ENCODE measurements around the gene DNAJC13. TPM values are rescaled to one million over a fixed set of nuclear protein-coding genes. Genes with fewer than 3 reads are reported as not detected.

The DNAJC13 gene
- total and polyA plus RNA-seq, 2 of the 8 experiments (the other 6 are each of a cell fraction or from before 2014, with no cell fraction given) = 7.9 to 28.8 TPM

DNA sequence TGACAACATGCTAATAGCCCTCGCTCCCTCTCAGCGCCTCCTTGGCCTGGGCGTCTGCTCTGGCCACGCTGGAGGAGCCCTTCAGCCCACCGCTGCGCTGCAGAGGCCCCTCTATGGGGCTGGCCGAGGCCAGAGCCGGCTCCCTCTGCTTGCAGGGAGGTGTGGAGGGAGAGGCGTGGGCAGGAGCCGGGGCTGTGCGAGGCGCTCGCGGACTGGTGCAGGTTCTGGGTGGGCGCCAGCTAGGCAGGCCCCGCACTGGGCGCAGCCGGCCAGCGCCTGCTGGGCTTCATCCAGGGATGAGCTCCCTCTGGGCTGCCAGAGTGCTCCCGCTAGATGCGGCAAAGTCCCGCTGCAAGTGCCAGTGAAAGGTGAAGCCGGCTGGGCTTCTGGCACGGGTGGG lies 21.0 kb upstream of the DNAJC13 start:
- Histone ChIP-seq H3K4me3 (ENCODE audit: extremely low read depth in 1 of 4, insufficient read depth in 2 of 4, low read depth in 3 of 4, low read length in 4 of 4) (no peak overlapping the region), H2AFZ (ENCODE audit: low read length) (no peak overlapping the region), H2BK5ac (ENCODE audit: low read depth, low read length) (no peak overlapping the region), H3K27ac (ENCODE audit: low read depth, low read length) (no peak overlapping the region), H4K91ac (replicated peaks; ENCODE audit: insufficient read length, low read length) (no peak overlapping the region), H3K27me3 (replicated peaks in 1 of 4; ENCODE audit: control insufficient read depth in 3 of 4, extremely low read depth in 1 of 4, insufficient read depth in 3 of 4, low read length in 3 of 4) (no peaks in the 10 kb centered on the region), H4K5ac (ENCODE audit: insufficient read length, low read depth, low read length) (no peak overlapping the region), H3K9me3 (ENCODE audit: insufficient read depth in 2 of 2, low read depth in 1 of 2, low read length in 1 of 2) (no peaks in the 10 kb centered on the region; a peak in 1 of 4 replicates), H3K79me2 (ENCODE audit: control insufficient read depth in 1 of 2, insufficient read depth in 2 of 2, low read length in 2 of 2) (no peaks in the 10 kb centered on the region), H3K23me2 (ENCODE audit: low read depth, low read length) (no peaks in the 10 kb centered on the region), H3K18ac (ENCODE audit: extremely low read depth, low read length) (no peak overlapping the region), H2BK20ac (ENCODE audit: low read length) (no peak overlapping the region), H3K14ac (ENCODE audit: insufficient read length) (no peak overlapping the region), H2BK120ac (replicated peaks; ENCODE audit: low read depth, low read length) (no peak overlapping the region), H3K36me3 (ENCODE audit: control insufficient read depth in 2 of 4, insufficient read depth in 4 of 4, low read length in 3 of 4) (no peaks in the 10 kb centered on the region), H3K23ac (ENCODE audit: insufficient read length) (no peak overlapping the region), H2AK5ac (ENCODE audit: low read depth, low read length) (no peak overlapping the region), H3K9ac (replicated peaks in 1 of 4; ENCODE audit: extremely low read depth in 1 of 4, low read depth in 3 of 4, low read length in 3 of 4) (no peak overlapping the region), H3K4me1 (replicated peaks in 1 of 4; ENCODE audit: control insufficient read depth in 3 of 4, insufficient read depth in 4 of 4, low read length in 3 of 4) (0 out of 7 replicates have a peak, but pooled peaks cover 0 to 5% (median 0%) of the 10 kb centered on the region in 4 experiments), H3K4ac (replicated peaks; ENCODE audit: insufficient read length, low read depth, low read length) (no peak overlapping the region), H2BK15ac (ENCODE audit: low read length) (no peak overlapping the region), H3K56ac (replicated peaks; ENCODE audit: insufficient read length, low read depth, low read length) (no peak overlapping the region), H3K4me2 (ENCODE audit: insufficient read depth in 1 of 2, low read depth in 2 of 2, low read length in 2 of 2) (no peak overlapping the region), H4K8ac (ENCODE audit: extremely low read depth, insufficient read depth, low read length) (no peak overlapping the region), H2BK12ac (ENCODE audit: low read depth, low read length) (no peak overlapping the region), H3K79me1 (ENCODE audit: low read depth, low read length) (no peaks in the 10 kb centered on the region), H4K20me1 (replicated peaks in 1 of 2; ENCODE audit: control insufficient read depth in 1 of 2, insufficient read depth in 2 of 2, low read length in 2 of 2) (no peaks in the 10 kb centered on the region)
- POLR2A ChIA-PET (ENCODE audit: partially characterized antibody) = interaction anchor here (0.7 to 6.2 kb wide), 5 partner anchors 14 to 154 kb away, joined by 3 to 32 read pairs (median 4); no protein-coding TSS in a partner anchor
- DNase-seq (ENCODE audit: low read depth in 1 of 2, low spot score in 2 of 2) (no peak), FAIRE-seq (no peak)
- CTCF ChIA-PET (ENCODE audit: partially characterized antibody) = interaction anchor here (0.5 to 15.4 kb wide), 17 partner anchors 10 to 250 kb away, joined by 3 to 486 read pairs (median 5); no protein-coding TSS in a partner anchor
- TF ChIP-seq JUN (IDR thresholded peaks at IDR 0.05; ENCODE audit: low read depth, low read length) = no peak
- no peak for TF ChIP-seq CBX5 (IDR thresholded peaks at IDR 0.05; ENCODE audit: low read depth, low read length)
- no peak for TF ChIP-seq CREB1 (IDR thresholded peaks at IDR 0.05)
- no peak for TF ChIP-seq SP4 (IDR thresholded peaks at IDR 0.05; ENCODE audit: low read length)
- TF ChIP-seq, protein P1, sequence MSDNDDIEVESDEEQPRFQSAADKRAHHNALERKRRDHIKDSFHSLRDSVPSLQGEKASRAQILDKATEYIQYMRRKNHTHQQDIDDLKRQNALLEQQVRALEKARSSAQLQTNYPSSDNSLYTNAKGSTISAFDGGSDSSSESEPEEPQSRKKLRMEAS (IDR thresholded peaks at IDR 0.05) = no peak
- no peak for TF ChIP-seq RXRA (IDR thresholded peaks at IDR 0.05; ENCODE audit: insufficient read depth, low read depth, low read length)
- no peak for TF ChIP-seq GTF2F1 (IDR thresholded peaks at IDR 0.05; ENCODE audit: borderline replicate concordance, low read depth, low read length)
- no peak for TF ChIP-seq TBP (IDR thresholded peaks at IDR 0.05; ENCODE audit: low read depth, low read length)
- no peak for TF ChIP-seq TAF7 (optimal IDR thresholded peaks at IDR 0.05; ENCODE audit: borderline replicate concordance, low read depth, low read length)
- no peak for TF ChIP-seq SP2 (IDR thresholded peaks at IDR 0.05; ENCODE audit: low read length)
- no peak for TF ChIP-seq SAP30 (IDR thresholded peaks at IDR 0.05; ENCODE audit: insufficient read depth, insufficient replicate concordance, low read length)
- no peak for TF ChIP-seq KDM5A (IDR thresholded peaks at IDR 0.05; ENCODE audit: low read length)
- 96% methylated on average over 18 of the region's 24 CpGs; no CpG with 5 or more reads in 1 of the 2 experiments for WGBS, 2 experiments (ENCODE audit: extremely low coverage in 1 of 2, insufficient coverage in 1 of 2, insufficient read length in 1 of 2, insufficient replicate concordance in 2 of 2, low coverage in 1 of 2, low lambda C conversion rate in 2 of 2, missing lambda C conversion rate in 1 of 2)
